ENCODE results near the gene PLCB4.

- no peak for TF ChIP-seq POLR2A (IDR thresholded peaks at IDR 0.05; ENCODE audit: low read depth, low read length)
- TF ChIP-seq POLR2AphosphoS5 (IDR thresholded peaks at IDR 0.05; ENCODE audit: low read depth, low read length), result no peak
- no peak for TF ChIP-seq TAF1 (IDR thresholded peaks at IDR 0.05; ENCODE audit: borderline replicate concordance, low read depth, low read length)
Observed at GRCh38 chr20:9144643-9145042, 75.8 kb downstream of the PLCB4 start.
